GM21360 (cell line): ENCODE measurements around the gene MED9.
"Not testable (repeated sequence)": the region's sequence is repeated elsewhere in the genome, so short reads cannot be mapped to it uniquely, and the experiment has no call there.

Source experiments
- ATAC-seq: cut with Tn5 transposase; IDR thresholded peaks from one replicate; pipeline ENCODE4 v1.9.1; 2021; ENCODE audit warnings: mild to moderate bottlenecking, moderate library complexity; ENCODE audit not compliant: unreplicated experiment

Gene MED9, protein sequence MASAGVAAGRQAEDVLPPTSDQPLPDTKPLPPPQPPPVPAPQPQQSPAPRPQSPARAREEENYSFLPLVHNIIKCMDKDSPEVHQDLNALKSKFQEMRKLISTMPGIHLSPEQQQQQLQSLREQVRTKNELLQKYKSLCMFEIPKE

GRCh38 chr17:17476865-17477467 lies at the start of gene MED9:
Gene MED9, plus strand, starts transcription at chr17:17477000. Its CDS starts 42 bp downstream, at chr17:17477042.
- peak; percentile 85 for ATAC-seq

- ATAC-seq, result no peak
These were observed 47.6 kb upstream of the MED9 start for GRCh38 chr17:17429222-17429621.

DNA sequence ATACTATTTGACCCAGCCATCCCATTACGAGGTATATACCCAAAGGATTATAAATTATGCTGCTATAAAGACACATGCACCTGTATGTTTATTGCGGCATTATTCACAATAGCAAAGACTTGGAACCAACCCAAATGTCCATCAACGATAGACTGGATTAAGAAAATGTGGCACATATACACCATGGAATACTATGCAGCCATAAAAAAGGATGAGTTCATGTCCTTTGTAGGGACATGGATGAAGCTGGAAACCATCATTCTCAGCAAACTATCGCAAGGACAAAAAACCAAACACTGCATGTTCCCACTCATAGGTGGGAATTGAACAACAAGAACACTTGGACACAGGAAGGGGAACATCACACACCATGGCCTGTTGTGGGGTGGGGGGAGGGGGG lies 45.9 kb upstream of the MED9 start:
- not testable (repeated sequence) for ATAC-seq

DNA sequence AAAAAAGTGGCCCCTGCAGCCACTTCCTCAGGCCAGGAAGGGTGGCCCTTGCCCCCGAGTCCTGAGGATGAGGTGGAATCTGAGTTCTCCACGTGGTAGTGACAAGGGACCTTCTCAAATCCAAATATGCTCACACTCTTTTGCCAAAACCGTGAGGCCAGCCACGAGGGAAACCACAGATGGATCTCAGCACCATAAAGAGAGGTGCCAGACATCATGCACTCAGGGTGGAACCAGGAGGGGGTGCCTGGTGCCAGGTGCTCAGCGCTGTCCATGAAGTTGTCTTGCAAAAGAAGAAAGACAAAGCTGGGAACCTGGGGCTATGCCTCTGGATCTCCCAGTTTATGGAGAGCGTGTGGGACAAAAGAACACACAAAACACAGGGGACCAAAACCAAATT lies 45.2 kb upstream of the MED9 start:
- no peak for ATAC-seq

DNA sequence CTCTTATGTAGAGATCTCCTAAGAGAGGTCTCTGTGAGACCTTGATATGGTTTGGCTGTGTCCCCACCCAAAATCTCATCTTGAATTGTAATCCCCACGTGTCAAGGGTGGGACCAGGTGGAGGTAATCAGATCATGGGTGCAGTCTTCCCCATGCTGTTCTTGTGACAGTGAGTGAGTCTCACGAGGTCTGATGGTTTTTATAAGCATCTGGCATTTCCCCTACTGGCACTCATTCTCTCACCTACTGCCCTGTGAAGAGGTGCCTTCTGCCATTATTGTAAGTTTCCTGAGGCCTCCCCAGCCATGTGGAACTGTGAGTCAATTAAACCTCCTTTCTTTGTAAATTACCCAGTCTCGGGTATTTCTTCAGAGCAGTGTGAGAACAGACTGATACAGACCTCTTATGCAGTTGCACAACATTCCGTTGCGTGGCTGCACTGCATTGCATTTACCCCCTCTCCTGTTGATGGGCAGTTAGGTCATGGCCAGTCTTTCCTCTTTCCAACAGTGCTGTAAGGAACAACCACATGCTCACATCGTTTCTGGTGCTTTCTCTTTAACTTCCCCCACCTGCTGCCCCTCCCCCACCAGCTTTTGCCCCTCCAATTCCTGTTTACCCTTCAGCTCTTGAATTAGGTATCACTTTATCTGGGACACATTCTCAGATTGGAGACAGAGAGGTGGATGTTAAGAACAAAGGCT lies 43.6 kb upstream of the MED9 start:
- no peak for ATAC-seq

GRCh38 chr17:17434477-17434876 lies 42.3 kb upstream of the MED9 start:
- ATAC-seq, result no peak

- ATAC-seq, result no peak
These were observed 41.5 kb upstream of the MED9 start for GRCh38 chr17:17435323-17435722.

GRCh38 chr17:17437461-17437860 lies 39.3 kb upstream of the MED9 start:
- no peak for ATAC-seq

DNA sequence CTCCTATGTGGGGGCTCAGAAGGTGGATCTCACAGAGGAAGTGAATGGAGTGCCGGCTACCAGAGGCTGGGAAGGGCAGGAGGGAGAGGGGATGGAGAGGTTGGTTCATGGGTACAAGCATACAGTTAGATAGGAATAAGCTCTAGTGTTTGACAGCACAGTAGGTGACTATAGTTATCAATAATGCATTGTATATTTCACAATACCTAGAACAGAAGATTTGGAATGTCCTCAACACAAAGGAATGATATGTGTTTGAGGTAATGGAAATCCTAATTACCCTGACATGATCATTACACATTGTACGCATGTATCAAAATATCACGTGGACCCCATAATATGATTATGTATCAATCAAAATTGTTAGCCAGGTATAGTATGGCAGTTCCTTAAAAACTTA lies 38.9 kb upstream of the MED9 start:
- ATAC-seq, result no peak

DNA sequence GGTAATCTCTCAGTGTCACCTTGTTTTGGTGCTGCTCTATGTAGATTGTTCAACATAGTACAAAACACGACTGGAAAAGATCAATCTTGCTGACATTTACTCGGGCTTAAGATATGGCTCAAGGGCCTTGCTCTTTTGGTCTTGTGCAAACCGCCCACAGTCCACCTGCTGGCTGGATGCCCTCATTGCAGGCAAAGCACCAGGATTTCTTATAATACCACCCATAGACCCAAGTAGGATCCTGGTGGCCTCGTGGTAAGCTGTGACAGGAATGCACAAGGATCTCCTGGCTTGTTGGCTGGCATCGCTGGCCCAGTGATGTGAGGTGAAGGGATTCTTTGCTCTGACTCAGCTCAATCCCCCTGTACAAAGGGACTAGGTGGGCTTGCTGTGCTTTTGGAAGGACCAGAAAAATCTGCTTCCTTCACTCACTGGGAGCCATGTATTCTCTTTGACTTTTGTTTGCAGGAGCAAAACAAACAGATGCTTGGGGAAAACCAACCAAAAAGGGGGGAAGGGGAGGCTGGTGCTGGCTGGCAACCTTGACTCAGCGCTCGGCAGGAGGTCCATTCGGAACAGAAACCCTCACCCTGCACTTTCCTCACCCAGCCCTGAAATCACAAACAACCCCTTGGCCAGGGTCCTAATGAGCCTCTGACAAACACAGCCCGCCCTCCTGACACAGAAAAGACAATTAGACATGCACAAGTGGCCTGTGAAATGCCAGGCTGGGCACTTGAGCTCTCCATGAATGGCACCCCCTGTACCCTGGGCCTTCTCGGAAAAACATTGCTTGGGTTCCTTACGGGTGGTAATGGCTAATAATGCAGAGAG lies 36.6 kb upstream of the MED9 start:
- no peak for ATAC-seq

DNA sequence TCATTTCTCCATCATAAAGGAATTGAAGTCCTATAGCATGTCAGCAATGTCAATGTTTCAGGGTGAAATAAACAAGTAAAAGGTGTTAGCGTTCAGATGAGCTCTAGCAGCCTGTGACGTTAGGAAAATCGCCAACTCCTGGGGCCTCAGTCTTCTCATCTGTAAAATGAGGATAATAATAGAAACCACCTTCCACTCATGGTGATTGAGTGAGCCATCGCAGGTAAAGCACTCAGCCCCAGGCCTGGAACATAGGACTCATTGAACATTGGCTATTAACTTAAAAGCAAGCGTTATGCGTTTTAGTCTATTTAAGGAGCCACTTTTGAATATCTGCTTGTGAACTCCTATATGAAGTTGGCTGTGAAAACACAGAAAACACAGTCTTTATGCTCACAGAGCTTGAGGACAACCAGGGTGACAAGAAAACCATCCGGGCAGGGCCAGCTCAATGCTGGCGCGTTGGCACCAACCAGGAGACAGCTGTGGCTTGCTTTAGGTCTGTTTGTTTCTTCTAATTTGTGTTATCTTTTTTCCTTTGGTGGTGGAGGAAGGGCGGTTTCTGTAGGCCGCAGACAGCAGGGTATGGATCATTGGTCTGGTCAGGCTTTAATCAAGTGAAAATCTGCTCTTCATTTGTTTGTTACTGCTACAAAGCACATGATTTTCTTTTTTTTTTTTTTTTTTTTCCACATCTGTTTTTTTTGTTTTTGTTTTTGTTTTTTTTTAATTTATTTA lies 35.7 kb upstream of the MED9 start:
- no peak for ATAC-seq

- ATAC-seq, result no peak
These were observed 33.6 kb upstream of the MED9 start for GRCh38 chr17:17443173-17443572.

DNA sequence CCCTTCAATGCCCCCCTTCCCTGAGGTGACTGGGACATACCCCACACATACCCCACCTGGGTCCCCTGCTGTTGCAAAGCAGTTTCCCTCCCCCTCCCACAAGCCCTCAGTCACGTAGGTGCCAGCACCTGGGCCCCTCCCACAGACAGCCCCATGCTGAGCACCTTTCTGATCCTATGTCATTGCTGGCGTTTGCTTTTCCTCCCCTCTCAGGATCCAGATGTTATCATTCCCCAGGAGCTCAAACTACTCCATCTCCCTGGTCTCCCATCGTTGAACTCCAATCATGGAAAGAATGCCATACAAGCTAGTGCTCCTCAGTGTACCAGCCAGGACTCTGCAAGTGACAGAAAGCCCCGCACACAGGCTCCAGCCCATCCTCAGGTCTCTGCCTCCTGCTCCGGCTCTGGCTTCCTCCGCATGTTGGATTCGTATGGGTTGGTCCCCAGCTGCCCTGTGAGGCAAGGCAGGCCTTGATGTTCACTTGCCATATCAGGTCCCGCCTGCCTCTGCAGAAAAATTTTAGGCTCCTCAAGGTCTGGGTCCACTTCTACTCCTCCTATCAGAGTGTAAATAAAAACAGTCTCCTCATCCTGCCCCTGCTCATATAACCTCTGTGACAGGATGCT lies 31.4 kb upstream of the MED9 start:
- no peak for ATAC-seq

- no peak for ATAC-seq
These were observed 30.7 kb upstream of the MED9 start for GRCh38 chr17:17445925-17446665.

- no peak for ATAC-seq
These were observed 30.1 kb upstream of the MED9 start for GRCh38 chr17:17446666-17447155.

- ATAC-seq, result no peak
These were observed 29.5 kb upstream of the MED9 start for GRCh38 chr17:17447264-17447663.

GRCh38 chr17:17448076-17448475 lies 28.7 kb upstream of the MED9 start:
- ATAC-seq, result no peak

GRCh38 chr17:17448723-17449122 lies 28.1 kb upstream of the MED9 start:
- no peak for ATAC-seq

- no peak for ATAC-seq
These were observed 23.7 kb upstream of the MED9 start for GRCh38 chr17:17453088-17453487.

- ATAC-seq, result no peak
These were observed 22.5 kb upstream of the MED9 start for GRCh38 chr17:17454276-17454675.
